ENCODE measurements around the gene HEPACAM. TPM values are rescaled to one million over a fixed set of nuclear protein-coding genes. Genes with fewer than 3 reads are reported as not detected.

The HEPACAM gene
- total RNA-seq, 1 donor from 2014 or later: under 0.01 TPM

DNA sequence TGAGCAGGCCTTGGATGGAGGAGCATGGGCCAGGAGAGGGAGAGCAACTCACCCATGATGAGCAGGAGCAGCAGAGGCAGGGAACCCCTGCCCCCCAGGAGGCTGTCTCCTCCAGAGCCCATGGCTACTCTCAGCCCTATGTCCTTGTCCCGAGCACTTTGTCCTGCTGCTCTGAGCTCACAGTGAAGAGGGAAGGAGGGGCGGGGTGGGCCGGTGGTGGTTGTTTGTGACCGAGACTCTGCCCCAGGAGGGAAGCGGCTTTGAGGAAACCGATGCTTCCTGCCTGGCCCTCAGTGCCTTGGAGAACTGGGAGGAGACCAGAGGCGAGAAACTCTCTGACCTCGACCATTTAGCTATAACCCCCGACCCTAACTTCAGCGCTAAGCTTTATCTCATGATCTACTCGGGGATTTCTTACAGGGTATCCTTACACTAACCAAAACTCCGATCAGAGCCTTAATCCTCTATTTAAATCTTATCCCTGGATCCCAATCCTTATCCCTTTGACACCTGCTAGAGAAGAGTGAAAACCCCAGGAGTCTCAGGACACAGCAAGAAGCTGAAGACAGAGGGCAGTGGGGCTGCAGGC is 38.1 kb downstream of the HEPACAM start, which contains the start of gene ROBO4:
Gene ROBO4 (minus strand): TSS at position 192 of the 589 bp plus-strand sequence. CDS start 70 bp downstream, at position 122.
- TF ChIP-seq, protein P1, sequence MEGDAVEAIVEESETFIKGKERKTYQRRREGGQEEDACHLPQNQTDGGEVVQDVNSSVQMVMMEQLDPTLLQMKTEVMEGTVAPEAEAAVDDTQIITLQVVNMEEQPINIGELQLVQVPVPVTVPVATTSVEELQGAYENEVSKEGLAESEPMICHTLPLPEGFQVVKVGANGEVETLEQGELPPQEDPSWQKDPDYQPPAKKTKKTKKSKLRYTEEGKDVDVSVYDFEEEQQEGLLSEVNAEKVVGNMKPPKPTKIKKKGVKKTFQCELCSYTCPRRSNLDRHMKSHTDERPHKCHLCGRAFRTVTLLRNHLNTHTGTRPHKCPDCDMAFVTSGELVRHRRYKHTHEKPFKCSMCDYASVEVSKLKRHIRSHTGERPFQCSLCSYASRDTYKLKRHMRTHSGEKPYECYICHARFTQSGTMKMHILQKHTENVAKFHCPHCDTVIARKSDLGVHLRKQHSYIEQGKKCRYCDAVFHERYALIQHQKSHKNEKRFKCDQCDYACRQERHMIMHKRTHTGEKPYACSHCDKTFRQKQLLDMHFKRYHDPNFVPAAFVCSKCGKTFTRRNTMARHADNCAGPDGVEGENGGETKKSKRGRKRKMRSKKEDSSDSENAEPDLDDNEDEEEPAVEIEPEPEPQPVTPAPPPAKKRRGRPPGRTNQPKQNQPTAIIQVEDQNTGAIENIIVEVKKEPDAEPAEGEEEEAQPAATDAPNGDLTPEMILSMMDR (conservative IDR thresholded peaks at IDR 0.05; ENCODE audit: low read depth, low read length): no peak
- no peak within 1 kb of the TSS for H3K4me3 ChIP-seq (ENCODE audit: low read depth, low read length)
- no peak for DNase-seq (ENCODE audit: low read depth)

DNA sequence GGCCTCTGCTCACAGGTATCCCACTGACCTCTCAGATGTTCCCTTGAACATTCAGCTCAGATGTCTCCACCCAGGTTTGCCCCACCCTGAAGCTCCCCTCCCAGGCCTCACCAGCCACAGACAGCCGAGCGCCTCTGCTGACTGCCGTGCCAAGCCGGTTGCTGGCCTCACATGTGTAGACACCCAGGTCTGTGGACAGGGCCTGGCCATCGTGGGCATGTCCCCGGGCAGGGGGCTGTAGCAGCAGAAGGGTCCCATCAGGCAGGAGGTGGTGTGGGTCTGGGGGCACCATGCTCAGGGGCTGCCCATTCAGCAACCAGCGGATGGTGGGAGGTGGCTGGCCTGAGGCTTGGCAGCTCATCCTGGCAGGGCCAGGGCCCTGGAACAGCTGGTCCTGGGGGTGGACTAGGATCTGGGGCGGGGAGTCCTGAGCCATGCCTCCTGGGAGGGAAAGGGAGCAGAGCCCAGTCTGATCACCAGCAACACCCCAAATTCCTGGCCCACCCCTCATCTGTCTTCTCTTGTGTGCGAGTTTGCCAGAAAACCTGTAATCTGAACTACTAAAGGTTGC is 38.9 kb downstream of the HEPACAM start:
- no peak for DNase-seq (ENCODE audit: low read depth)
- TF ChIP-seq, protein P1 (conservative IDR thresholded peaks at IDR 0.05; ENCODE audit: low read depth, low read length): no peak
- H3K4me3 ChIP-seq (ENCODE audit: low read depth, low read length): no peak overlapping the region

DNA sequence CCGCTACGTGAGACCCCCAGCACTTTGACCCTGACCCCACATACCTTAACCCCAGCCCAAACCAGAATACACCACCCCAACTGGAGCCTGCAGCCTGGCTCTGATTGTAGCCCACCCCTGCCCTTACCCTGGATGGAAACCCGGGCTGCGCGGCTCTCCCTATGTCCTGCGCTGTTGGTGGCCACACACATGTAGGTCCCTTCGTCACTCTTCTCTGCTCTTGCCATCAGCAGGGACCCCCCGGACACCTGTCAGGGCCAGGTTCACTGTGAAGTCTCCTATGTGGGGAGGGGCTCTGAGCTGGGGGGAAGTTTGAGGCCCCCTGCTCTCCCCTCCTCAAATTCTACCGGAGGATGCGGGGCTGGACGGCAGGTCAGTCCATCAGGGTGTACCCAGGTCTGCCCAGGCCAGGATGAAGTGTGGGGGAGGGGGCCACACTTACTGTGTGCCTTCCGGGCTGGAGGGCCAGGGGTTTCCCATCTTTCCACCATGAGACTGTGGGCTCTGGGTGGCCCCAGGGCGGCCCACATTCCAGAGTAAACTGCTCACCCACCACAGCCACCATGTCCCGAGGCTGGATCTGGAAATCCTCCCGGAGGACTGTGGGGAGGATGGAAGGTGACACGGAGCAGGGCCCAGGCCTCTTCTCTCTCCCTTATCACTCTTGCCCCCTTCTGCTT is 39.6 kb downstream of the HEPACAM start:
- DNase-seq (ENCODE audit: low read depth): no peak
- TF ChIP-seq, protein P1 (conservative IDR thresholded peaks at IDR 0.05; ENCODE audit: low read depth, low read length): no peak
- H3K4me3 ChIP-seq (ENCODE audit: low read depth, low read length): no peak overlapping the region

DNA sequence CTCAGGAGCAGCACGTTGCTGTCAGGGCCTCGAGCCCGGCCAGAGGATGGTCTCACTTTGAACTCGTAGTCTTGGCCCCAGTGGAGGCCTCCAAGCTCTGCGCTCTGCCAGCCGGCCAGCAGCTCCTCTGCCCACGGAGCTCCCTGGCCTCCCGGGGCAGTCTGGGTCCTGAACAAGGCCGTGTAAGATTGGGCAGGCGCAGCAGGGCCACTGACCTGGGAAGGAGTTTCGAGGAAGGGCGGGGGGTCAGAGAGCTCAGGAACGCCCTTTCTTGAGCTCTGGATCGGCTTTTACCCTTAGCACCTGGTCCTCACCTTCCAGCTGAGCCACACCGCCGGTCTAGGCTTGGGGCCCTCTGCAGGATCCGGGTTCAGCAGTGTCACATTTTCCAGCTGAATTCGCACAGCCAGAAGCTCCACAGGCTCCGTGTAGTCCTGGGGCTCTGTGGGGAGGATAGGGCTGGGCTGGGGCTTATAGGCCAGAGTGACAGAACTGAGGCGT is 40.3 kb downstream of the HEPACAM start:
- H3K4me3 ChIP-seq (ENCODE audit: low read depth, low read length): no peak overlapping the region
- TF ChIP-seq, protein P1 (conservative IDR thresholded peaks at IDR 0.05; ENCODE audit: low read depth, low read length): no peak
- DNase-seq (ENCODE audit: low read depth): no peak

DNA sequence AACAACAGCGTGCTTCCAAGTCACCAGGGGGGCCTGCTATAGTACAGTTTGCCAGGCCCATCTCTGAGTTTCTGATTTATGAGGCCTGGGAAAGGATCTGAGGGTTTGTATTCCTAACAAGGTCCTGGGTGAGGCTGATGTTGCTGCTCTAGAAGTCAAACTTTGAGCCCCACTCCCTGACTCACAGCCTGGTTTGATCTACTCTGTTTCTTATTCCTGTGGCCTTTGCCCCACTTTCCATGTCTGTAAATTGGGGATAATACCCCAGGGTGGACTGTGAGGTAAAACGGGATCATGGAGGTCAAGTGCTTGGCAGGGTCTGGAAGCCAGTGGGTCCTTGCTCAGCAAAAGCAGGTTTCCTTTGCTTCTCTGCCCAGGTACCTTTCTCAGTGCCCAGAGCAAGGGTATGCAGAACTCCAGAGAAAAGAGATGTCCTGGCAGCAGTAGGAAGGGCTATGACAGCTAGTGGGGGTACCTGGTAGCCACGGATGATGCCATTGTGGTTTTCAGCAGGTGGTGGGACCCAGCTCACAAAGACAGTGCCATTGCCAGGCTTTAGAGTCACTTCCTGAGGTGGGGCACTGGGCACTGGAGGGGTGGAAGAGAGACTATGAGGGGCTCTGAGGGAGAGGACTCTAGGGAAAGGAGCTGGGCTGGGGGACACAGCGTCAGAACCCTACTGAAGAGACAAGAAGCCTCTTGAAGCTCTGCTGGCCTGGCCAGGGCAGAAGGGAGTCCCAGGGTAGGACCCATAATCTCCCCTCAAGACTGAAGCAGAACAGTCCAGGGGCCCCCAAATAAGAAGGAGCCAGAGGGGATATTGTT is 41.0 kb downstream of the HEPACAM start:
- TF ChIP-seq, protein P1 (conservative IDR thresholded peaks at IDR 0.05; ENCODE audit: low read depth, low read length): no peak
- no peak overlapping the region for H3K4me3 ChIP-seq (ENCODE audit: low read depth, low read length)
- no peak for DNase-seq (ENCODE audit: low read depth)

DNA sequence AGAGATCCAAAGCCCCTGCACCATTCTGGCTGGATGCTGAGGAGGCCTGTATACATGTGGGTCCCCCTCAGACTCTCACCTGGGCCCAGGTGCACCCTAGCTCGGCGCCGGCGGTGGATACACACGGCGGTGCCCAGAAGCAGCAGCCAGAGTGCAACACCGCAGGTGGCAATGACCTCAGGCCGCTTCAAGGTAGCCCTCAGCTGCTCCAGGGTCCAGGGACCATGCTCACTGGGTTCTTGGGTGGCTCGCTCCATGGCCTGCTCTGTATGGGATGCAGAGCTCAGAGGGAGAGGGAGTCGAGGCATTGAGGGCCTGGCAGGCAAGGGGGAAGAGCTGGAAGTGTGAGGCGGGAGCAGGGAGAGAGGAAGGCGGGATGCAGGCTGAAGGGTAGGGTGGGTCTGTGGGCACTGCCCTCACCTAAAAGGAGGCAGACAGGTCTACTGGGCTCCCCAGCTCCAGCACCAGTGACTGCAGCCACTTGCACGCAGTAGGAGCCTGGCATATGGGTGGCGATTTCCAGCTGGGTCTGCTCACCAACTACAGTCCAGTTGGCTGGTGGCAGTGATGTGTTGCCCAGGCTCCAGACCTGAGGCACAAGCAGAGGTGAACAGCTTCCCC is 42.0 kb downstream of the HEPACAM start:
- TF ChIP-seq, protein P1 (conservative IDR thresholded peaks at IDR 0.05; ENCODE audit: low read depth, low read length): no peak
- DNase-seq (ENCODE audit: low read depth): no peak
- no peak overlapping the region for H3K4me3 ChIP-seq (ENCODE audit: low read depth, low read length)
